Measurements from ENCODE around the gene TMEM91.

TMEM91 gene

GRCh38 chr19:41351339-41352245, 24.7 kb upstream of the TMEM91 start:
- peak overlapping the region; percentile 37 for H3K4ac ChIP-seq (ENCODE audit: low read depth, low read length)
- peak overlapping the region; percentile 91 for H3K18ac ChIP-seq (ENCODE audit: low read length)
- no peak overlapping the region for H2BK120ac ChIP-seq (ENCODE audit: low read depth, low read length)
- no peaks in the 10 kb centered on the region for H3K4me1 ChIP-seq (ENCODE audit: control insufficient read depth, low read depth, low read length)
- H3K36me3 ChIP-seq (ENCODE audit: control insufficient read depth, insufficient read depth, low read length): peaks cover 3% of the 10 kb centered on the region
- H3K79me2 ChIP-seq (ENCODE audit: control insufficient read depth, insufficient read depth, low read length): peaks cover 26% of the 10 kb centered on the region
- H2BK5ac ChIP-seq (ENCODE audit: low read length): peak overlapping the region; percentile 42
- no peak overlapping the region for H4K8ac ChIP-seq (ENCODE audit: low read depth, low read length)
- peak overlapping the region; percentile 95 for H3K9ac ChIP-seq (ENCODE audit: low read length)
- WGBS (ENCODE audit: extremely low coverage, insufficient coverage, low lambda C conversion rate): no CpG with 5 or more reads among the region's 58 CpGs
- H3K4me3 ChIP-seq (ENCODE audit: low read length): peak overlapping the region; percentile 96
- peak overlapping the region; percentile 4 for H3K27ac ChIP-seq (ENCODE audit: low read depth, low read length)
- no peak overlapping the region for H4K5ac ChIP-seq (ENCODE audit: low read length)
- no peak overlapping the region for H2AK5ac ChIP-seq (ENCODE audit: low read length)
- peak; percentile 63 for DNase-seq
- H3K23ac ChIP-seq (ENCODE audit: low read length): no peak overlapping the region
- peaks cover 14% of the 10 kb centered on the region for H3K79me1 ChIP-seq (ENCODE audit: low read length)
- H3K56ac ChIP-seq (ENCODE audit: low read length): peak overlapping the region; percentile 97
- no peak overlapping the region for H2BK15ac ChIP-seq (replicated peaks; ENCODE audit: low read depth)
- H3K27me3 ChIP-seq (ENCODE audit: insufficient read depth, low read length, poor library complexity): no peaks in the 10 kb centered on the region
- peak overlapping the region; percentile 69 for H3K4me2 ChIP-seq (ENCODE audit: low read length)

- peaks cover 26% of the 10 kb centered on the region for H3K79me2 ChIP-seq (ENCODE audit: control insufficient read depth, insufficient read depth, low read length)
- peaks cover 3% of the 10 kb centered on the region for H3K36me3 ChIP-seq (ENCODE audit: control insufficient read depth, insufficient read depth, low read length)
- H2BK15ac ChIP-seq (replicated peaks; ENCODE audit: low read depth): no peak overlapping the region
- peak overlapping the region; percentile 93 for H3K4ac ChIP-seq (ENCODE audit: low read depth, low read length)
- H2BK120ac ChIP-seq (ENCODE audit: low read depth, low read length): no peak overlapping the region
- peak overlapping the region; percentile 96 for H3K4me3 ChIP-seq (ENCODE audit: low read length)
- H3K56ac ChIP-seq (ENCODE audit: low read length): peak overlapping the region; percentile 97
- peak overlapping the region; percentile 91 for H3K18ac ChIP-seq (ENCODE audit: low read length)
- peak overlapping the region; percentile 4 for H3K27ac ChIP-seq (ENCODE audit: low read depth, low read length)
- no peak overlapping the region for H4K5ac ChIP-seq (ENCODE audit: low read length)
- H2BK5ac ChIP-seq (ENCODE audit: low read length): no peak overlapping the region
- no peaks in the 10 kb centered on the region for H3K27me3 ChIP-seq (ENCODE audit: insufficient read depth, low read length, poor library complexity)
- H3K9ac ChIP-seq (ENCODE audit: low read length): peak overlapping the region; percentile 95
- no peak overlapping the region for H2AK5ac ChIP-seq (ENCODE audit: low read length)
- no peak overlapping the region for H3K23ac ChIP-seq (ENCODE audit: low read length)
- peak overlapping the region; percentile 69 for H3K4me2 ChIP-seq (ENCODE audit: low read length)
- H4K8ac ChIP-seq (ENCODE audit: low read depth, low read length): no peak overlapping the region
- DNase-seq: no peak
- no peaks in the 10 kb centered on the region for H3K4me1 ChIP-seq (ENCODE audit: control insufficient read depth, low read depth, low read length)
- H3K79me1 ChIP-seq (ENCODE audit: low read length): peaks cover 14% of the 10 kb centered on the region
- WGBS (ENCODE audit: extremely low coverage, insufficient coverage, low lambda C conversion rate): no CpG with 5 or more reads among the region's 12 CpGs
These were observed 24.1 kb upstream of the TMEM91 start for GRCh38 chr19:41352279-41352608.

DNA sequence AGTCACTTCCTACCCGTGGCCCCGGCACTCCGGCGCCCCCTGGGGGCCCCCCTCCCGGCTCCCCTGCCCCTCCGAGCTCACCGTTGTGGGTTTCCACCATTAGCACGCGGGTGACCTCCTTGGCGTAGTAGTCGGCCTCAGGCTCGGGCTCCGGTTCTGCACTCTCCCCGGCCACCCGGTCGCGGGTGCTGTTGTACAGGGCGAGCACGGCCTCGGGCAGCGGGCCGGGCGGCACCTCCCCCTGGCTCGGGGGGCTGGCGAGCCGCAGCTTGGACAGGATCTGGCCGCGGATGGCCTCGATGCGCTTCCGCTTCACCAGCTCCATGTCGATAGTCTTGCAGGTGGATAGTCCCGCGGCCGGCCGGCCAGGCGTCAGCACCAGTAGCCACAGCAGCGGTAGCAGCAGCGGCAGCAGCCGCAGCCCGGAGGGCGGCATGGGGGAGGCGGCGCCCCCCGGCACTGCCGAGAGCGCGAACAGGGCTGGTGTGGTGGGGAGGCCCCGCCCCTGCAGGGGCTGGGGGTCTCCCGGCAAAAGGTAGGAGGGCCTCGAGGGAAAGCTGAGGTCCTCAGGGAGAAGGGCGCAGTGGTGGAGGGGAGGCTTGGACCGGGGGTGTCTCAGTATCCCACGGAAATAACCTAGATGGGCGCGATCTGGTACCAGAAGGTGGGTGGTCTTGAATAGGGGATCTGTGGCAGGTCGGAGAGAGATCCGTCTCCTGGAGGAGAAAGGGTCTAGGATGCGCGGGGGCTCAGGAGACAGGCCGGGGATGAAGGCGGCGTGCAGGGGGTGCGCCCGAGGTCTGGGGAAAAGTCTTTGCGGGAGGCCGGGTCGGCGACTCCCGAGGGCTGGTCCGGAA, 23.5 kb upstream of the TMEM91 start:
- peak overlapping the region; percentile 97 for H3K56ac ChIP-seq (ENCODE audit: low read length)
- no peaks in the 10 kb centered on the region for H3K27me3 ChIP-seq (ENCODE audit: insufficient read depth, low read length, poor library complexity)
- no peaks in the 10 kb centered on the region for H3K4me1 ChIP-seq (ENCODE audit: control insufficient read depth, low read depth, low read length)
- peak overlapping the region; percentile 91 for H3K18ac ChIP-seq (ENCODE audit: low read length)
- peak overlapping the region; percentile 53 for H2BK5ac ChIP-seq (ENCODE audit: low read length)
- H3K23ac ChIP-seq (ENCODE audit: low read length): peak overlapping the region; percentile 99
- peak; percentile 70 for DNase-seq
- peaks cover 26% of the 10 kb centered on the region for H3K79me2 ChIP-seq (ENCODE audit: control insufficient read depth, insufficient read depth, low read length)
- WGBS (ENCODE audit: extremely low coverage, insufficient coverage, low lambda C conversion rate): no CpG with 5 or more reads among the region's 71 CpGs
- H2AK5ac ChIP-seq (ENCODE audit: low read length): peak overlapping the region; percentile 73
- H2BK120ac ChIP-seq (ENCODE audit: low read depth, low read length): peak overlapping the region; percentile 17
- H3K36me3 ChIP-seq (ENCODE audit: control insufficient read depth, insufficient read depth, low read length): peaks cover 3% of the 10 kb centered on the region
- no peak overlapping the region for H2BK15ac ChIP-seq (replicated peaks; ENCODE audit: low read depth)
- H4K5ac ChIP-seq (ENCODE audit: low read length): no peak overlapping the region
- no peak overlapping the region for H4K8ac ChIP-seq (ENCODE audit: low read depth, low read length)
- H3K79me1 ChIP-seq (ENCODE audit: low read length): peaks cover 14% of the 10 kb centered on the region
- peak overlapping the region; percentile 84 for H3K4me2 ChIP-seq (ENCODE audit: low read length)
- H3K4ac ChIP-seq (ENCODE audit: low read depth, low read length): peak overlapping the region; percentile 93
- peak overlapping the region; percentile 82 for H3K27ac ChIP-seq (ENCODE audit: low read depth, low read length)
- peak overlapping the region; percentile 95 for H3K9ac ChIP-seq (ENCODE audit: low read length)
- peak overlapping the region; percentile 96 for H3K4me3 ChIP-seq (ENCODE audit: low read length)

DNA sequence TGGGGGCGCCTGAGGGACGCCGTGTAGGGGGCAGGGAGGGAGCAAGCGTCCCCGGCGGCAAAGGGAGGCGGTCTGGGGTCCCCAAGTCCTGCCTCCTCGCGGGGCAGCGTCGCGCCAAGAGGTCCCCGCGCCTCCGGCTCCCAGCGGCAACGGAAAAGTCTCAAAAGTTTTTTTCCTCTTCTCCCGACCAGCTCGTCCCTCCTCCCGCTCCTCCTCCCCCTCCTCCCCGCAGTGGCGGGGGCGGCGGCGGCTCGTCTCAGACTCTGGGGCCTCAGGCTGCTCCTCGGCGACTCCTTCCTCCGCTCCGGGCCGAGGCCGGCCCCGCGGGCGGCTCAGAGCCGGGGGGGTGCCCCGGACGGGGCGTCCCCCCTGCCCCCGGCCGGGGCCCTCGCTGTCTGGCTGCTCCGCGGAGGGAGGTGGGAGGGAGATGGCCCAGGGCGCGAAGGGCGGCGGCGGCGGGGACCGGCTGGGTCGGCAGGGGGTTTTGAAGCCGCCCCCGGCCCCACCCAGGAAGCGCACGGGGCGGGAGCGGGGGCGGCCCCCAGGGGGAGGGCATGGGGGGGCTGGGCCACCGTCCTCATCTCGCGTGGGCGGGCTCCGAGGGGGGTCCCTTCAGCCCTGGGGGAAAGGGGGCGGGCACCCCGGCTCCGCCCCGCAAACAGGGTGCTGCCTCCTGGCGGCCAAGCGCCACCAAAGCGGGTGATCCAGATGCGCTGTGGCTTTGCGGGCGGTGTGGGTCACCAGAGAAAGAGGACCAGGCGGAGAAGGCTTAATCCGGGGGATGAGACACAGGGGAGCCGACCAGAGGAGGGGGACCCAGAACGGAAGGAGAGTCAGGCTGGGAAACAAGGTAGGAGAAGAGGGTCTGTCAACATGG, 22.6 kb upstream of the TMEM91 start, which contains the start of gene TGFB1:
Gene TGFB1, minus strand, starts transcription at position 457 of the 877 bp plus-strand sequence. CDS start 878 bp downstream, outside the sequence.
- H2BK120ac ChIP-seq (ENCODE audit: low read depth, low read length): peak within 1 kb of the TSS; percentile 37
- peaks cover 10% of the 10 kb centered on the region for H3K79me1 ChIP-seq (ENCODE audit: low read length)
- H3K23ac ChIP-seq (ENCODE audit: low read length): peak within 1 kb of the TSS; percentile 99
- H3K79me2 ChIP-seq (ENCODE audit: control insufficient read depth, insufficient read depth, low read length): peaks cover 26% of the 10 kb centered on the region
- no peak within 1 kb of the TSS for H2BK15ac ChIP-seq (replicated peaks; ENCODE audit: low read depth)
- peak within 1 kb of the TSS; percentile 73 for H2AK5ac ChIP-seq (ENCODE audit: low read length)
- no peaks in the 10 kb centered on the region for H3K27me3 ChIP-seq (ENCODE audit: insufficient read depth, low read length, poor library complexity)
- H3K36me3 ChIP-seq (ENCODE audit: control insufficient read depth, insufficient read depth, low read length): no peaks in the 10 kb centered on the region
- H3K9ac ChIP-seq (ENCODE audit: low read length): peak within 1 kb of the TSS; percentile 95
- no CpG with 5 or more reads among the region's 78 CpGs for WGBS (ENCODE audit: extremely low coverage, insufficient coverage, low lambda C conversion rate)
- peak within 1 kb of the TSS; percentile 91 for H3K18ac ChIP-seq (ENCODE audit: low read length)
- H4K8ac ChIP-seq (ENCODE audit: low read depth, low read length): no peak within 1 kb of the TSS
- peak within 1 kb of the TSS; percentile 53 for H2BK5ac ChIP-seq (ENCODE audit: low read length)
- peak within 1 kb of the TSS; percentile 97 for H3K56ac ChIP-seq (ENCODE audit: low read length)
- peak; percentile 85 for DNase-seq
- no peaks in the 10 kb centered on the region for H3K4me1 ChIP-seq (ENCODE audit: control insufficient read depth, low read depth, low read length)
- H3K27ac ChIP-seq (ENCODE audit: low read depth, low read length): peak within 1 kb of the TSS; percentile 82
- peak within 1 kb of the TSS; percentile 84 for H3K4me2 ChIP-seq (ENCODE audit: low read length)
- peak within 1 kb of the TSS; percentile 96 for H3K4me3 ChIP-seq (ENCODE audit: low read length)
- no peak within 1 kb of the TSS for H4K5ac ChIP-seq (ENCODE audit: low read length)
- H3K4ac ChIP-seq (ENCODE audit: low read depth, low read length): peak within 1 kb of the TSS; percentile 93

- no peaks in the 10 kb centered on the region for H3K36me3 ChIP-seq (ENCODE audit: control insufficient read depth, insufficient read depth, low read length)
- no peak overlapping the region for H4K5ac ChIP-seq (ENCODE audit: low read length)
- H3K4ac ChIP-seq (ENCODE audit: low read depth, low read length): no peak overlapping the region
- peak overlapping the region; percentile 10 for H3K4me3 ChIP-seq (ENCODE audit: low read length)
- H3K79me2 ChIP-seq (ENCODE audit: control insufficient read depth, insufficient read depth, low read length): peaks cover 26% of the 10 kb centered on the region
- H4K8ac ChIP-seq (ENCODE audit: low read depth, low read length): no peak overlapping the region
- H2BK15ac ChIP-seq (replicated peaks; ENCODE audit: low read depth): no peak overlapping the region
- no peak overlapping the region for H3K18ac ChIP-seq (ENCODE audit: low read length)
- no peak overlapping the region for H2BK120ac ChIP-seq (ENCODE audit: low read depth, low read length)
- no peaks in the 10 kb centered on the region for H3K27me3 ChIP-seq (ENCODE audit: insufficient read depth, low read length, poor library complexity)
- H3K9ac ChIP-seq (ENCODE audit: low read length): peak overlapping the region; percentile 75
- peak overlapping the region; percentile 40 for H3K4me2 ChIP-seq (ENCODE audit: low read length)
- WGBS (ENCODE audit: extremely low coverage, insufficient coverage, low lambda C conversion rate): no CpG with 5 or more reads among the region's 23 CpGs
- peaks cover 10% of the 10 kb centered on the region for H3K79me1 ChIP-seq (ENCODE audit: low read length)
- H2BK5ac ChIP-seq (ENCODE audit: low read length): no peak overlapping the region
- no peak overlapping the region for H3K23ac ChIP-seq (ENCODE audit: low read length)
- no peak overlapping the region for H3K27ac ChIP-seq (ENCODE audit: low read depth, low read length)
- H3K4me1 ChIP-seq (ENCODE audit: control insufficient read depth, low read depth, low read length): no peaks in the 10 kb centered on the region
- no peak for DNase-seq
- H2AK5ac ChIP-seq (ENCODE audit: low read length): no peak overlapping the region
- peak overlapping the region; percentile 77 for H3K56ac ChIP-seq (ENCODE audit: low read length)
These were observed 21.9 kb upstream of the TMEM91 start for GRCh38 chr19:41354343-41354953.

Data from mesendoderm (in vitro differentiated cells).